ENCODE results near the gene CPO.

GRCh38 chr2:206991070-206991469, 51.8 kb downstream of the CPO start:
- TF ChIP-seq ESRRG (CRISPR knock-in tag; IDR thresholded peaks at IDR 0.05) (no peak), BACH2 (CRISPR knock-in tag; IDR thresholded peaks at IDR 0.05; ENCODE audit: borderline replicate concordance) (no peak), CREB5 (CRISPR knock-in tag; IDR thresholded peaks at IDR 0.05; ENCODE audit: low read depth) (no peak), RARB (CRISPR knock-in tag; IDR thresholded peaks at IDR 0.05) (no peak), ARNTL (CRISPR knock-in tag; IDR thresholded peaks at IDR 0.05; ENCODE audit: borderline replicate concordance, low read depth) (no peak), TOX (CRISPR knock-in tag; IDR thresholded peaks at IDR 0.05; ENCODE audit: borderline replicate concordance) (no peak), ZNF8 (CRISPR knock-in tag; IDR thresholded peaks at IDR 0.05) (no peak), ZFP30 (CRISPR knock-in tag; IDR thresholded peaks at IDR 0.05) (no peak)

Data from SK-N-SH treated with all-trans-retinoic acid at 6 μM for 48 hours (cell line).